H1 (cell line): Measurements from ENCODE around the gene GPC6. TPM values are rescaled to one million over a fixed set of nuclear protein-coding genes. Genes with fewer than 3 reads are reported as not detected.

ENCODE experiments used
- CHD1 ChIP-seq: IDR thresholded peaks from 2 replicates; pipeline ENCODE4 v1.6.1; 2012; ENCODE audit warnings: low read depth, low read length, improper control_type of control experiment
- EZH2 ChIP-seq: fragments of 200-600 bp; sonication (generic); IDR thresholded peaks from 2 replicates; pipeline ENCODE4 v1.7.1; 2012; ENCODE audit warnings: low read depth, mild to moderate bottlenecking, moderate library complexity, low read length, inconsistent platforms; ENCODE audit not compliant: severe bottlenecking
- TCF12 ChIP-seq: IDR thresholded peaks from 2 replicates; pipeline ENCODE4 v1.6.1; 2011; ENCODE audit warnings: low read depth, mild to moderate bottlenecking, low read length
- polyA plus RNA-seq, 7 experiments: library from polyadenylated mRNA; depleted of rRNA in 3 of 7; stranded (reverse) in 5 of 7; unstranded in 2 of 7; fragments of >200 nt in 5 of 7; fragments of 200-250 nt in 2 of 7; gene quantifications; 1 replicate in 5 of 7; 2 replicates in 1 of 7; 4 replicates in 1 of 7; pipeline versions ENCODE4 v1.2.1 to v1.2.3, GENCODE V29; 2011 to 2013; ENCODE audit warnings: missing spikeins in 2 of 7, mixed read lengths in 2 of 7
- total RNA-seq: library from RNA; stranded (reverse); fragmentation: NEBNext Ultra II Directional; extraction: Animal tissue kit (Norgen Biotek cat#: 25700); gene quantifications from 2 replicates; pipeline ENCODE4 v1.2.1, GENCODE V29; 2021

The GPC6 gene
- total and polyA plus RNA-seq, 2 of the 8 experiments (the other 6 are each of a cell fraction or from before 2014, with no cell fraction given) = 5.4 to 12.0 TPM

DNA sequence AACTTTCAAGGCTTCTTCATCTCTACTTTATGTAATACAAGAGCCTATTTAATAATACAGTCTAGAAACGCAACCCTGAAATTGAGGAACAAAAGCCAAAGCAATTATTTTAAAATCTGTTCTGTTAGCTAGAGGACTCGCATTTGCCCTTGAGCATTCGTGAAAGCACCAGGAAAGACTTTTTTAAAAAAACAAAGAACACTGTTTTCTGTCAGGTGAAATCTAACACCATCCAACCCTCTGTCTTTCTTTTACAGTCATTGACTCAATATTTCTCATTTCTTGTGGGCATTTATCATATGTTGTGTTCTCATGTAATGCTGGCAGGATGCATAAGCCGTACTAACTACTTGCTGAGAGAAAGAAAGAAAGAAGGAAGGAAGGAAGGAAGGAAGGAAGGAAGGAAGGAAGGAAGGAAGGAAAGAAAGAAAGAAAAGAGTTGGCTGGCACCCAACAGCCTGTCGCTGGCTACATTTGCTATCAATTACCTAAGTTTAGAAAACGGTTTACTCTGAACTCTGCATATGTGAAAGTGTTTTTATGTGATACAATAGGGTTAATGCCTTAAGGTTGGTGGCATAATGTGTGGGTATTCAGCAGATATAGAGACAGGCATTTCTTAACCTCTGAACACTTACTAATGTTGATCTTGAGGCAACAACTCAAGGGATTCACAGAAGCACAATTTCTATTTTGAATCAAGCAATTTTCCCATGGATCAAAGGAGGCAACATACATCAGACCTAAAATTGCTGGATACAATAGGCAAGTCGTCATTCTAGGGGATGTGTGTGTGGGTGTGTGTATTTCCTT, 807.4 kb downstream of the GPC6 start (continued):
- TF ChIP-seq TCF12 (no peak), EZH2 (no peak), CHD1 (no peak)
